GM18507 (cell line): ENCODE data around the gene INHBE.

ENCODE experiments used
- DNase-seq: peaks from one replicate; pipeline ENCODE4 v3.0.0; 2011; ENCODE audit warnings: low read depth; ENCODE audit not compliant: insufficient read length; ENCODE audit errors: extremely low spot score
- FAIRE-seq: peaks from 2 replicates; lab custom pipeline; 2011; peaks lifted over from hg19 to GRCh38; lab: Jason Lieb, UNC

Gene INHBE

DNA sequence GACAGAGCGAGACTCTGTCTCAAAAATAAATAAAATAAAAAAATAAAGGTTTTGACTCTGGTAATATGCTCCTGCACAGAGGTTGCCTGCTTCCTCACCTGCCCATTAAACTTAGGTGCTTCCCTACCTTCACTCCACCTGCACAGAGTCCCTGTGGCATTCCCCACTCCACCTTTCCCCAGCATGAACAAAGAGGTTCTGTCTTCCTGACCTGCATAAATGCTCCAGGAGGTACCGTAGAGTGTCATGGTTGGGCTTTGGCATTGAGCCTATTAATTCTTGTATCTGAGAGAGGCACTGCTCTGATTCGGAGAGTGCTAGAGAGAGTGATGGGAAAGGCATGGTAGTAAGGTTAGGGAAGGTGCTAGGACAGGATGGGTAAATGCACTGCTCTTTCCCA, 18.3 kb downstream of the INHBE start:
- no peak for FAIRE-seq
- no peak for DNase-seq

DNA sequence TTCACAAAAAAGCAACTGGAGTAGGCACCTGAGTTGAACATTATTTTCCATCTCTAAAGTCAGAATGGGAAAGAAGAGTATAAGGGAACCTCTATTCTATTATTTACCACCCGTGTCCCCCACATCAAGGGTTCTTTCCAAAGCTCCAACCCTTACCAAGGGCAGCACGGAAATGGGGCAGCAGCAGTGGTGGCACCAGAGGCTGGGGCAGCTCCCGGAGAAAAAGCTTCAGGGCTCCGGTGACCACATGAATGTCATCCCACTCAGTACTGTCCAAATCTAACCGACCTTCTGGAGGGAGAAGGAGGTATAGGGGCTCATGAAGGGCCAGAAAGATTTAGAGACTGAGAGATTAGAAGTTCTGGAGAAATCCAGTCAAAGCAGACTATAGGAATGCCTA, 18.8 kb downstream of the INHBE start:
- DNase-seq, result no peak

DNA sequence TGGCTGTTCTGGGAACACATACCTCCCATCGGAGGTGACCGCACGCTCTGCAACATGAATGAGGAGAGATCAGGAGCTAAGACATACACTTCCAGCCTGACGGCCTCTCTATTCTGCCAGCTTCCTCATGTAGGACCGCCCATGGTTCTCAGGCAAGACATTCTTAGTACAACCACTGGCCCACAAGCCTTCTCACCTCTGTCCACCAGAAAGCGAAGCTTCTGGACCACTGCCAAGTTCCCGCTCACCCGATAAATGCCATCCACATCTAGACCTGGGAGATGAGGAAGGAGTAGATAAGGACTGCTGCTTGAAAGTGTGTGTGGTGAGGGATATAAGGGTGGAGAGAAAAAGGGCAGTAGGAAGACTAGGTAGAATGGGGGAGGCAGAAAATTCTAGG, 19.3 kb downstream of the INHBE start:
- FAIRE-seq (no peak), DNase-seq (no peak)

More for the DNA sequence above, 18.8 kb downstream of the INHBE start:
- FAIRE-seq, result no peak

DNA sequence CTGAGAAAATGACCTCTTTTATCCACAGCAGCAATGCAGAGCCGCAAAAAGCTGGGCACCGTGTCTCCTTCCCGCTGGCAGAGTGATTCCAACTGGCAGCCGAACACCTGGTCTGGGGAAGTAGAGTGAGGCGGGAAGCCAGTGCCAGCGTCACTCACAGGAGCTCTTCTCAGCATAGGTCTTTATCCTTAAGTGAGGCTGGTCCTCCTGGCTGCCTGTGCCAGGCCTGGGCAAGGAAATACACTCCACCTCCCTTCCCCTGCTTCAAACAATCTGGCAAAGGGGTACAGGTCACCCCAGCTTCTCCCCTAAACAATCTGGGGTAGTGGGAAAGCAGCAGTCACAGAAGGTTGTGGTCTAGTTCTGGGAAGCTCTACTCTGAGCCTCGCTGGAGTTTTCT, 19.8 kb downstream of the INHBE start:
- no peak for FAIRE-seq
- DNase-seq, result no peak

GRCh38 chr12:57475271-57476161, 20.4 kb downstream of the INHBE start:
- DNase-seq, result no peak
- no peak for FAIRE-seq

DNA sequence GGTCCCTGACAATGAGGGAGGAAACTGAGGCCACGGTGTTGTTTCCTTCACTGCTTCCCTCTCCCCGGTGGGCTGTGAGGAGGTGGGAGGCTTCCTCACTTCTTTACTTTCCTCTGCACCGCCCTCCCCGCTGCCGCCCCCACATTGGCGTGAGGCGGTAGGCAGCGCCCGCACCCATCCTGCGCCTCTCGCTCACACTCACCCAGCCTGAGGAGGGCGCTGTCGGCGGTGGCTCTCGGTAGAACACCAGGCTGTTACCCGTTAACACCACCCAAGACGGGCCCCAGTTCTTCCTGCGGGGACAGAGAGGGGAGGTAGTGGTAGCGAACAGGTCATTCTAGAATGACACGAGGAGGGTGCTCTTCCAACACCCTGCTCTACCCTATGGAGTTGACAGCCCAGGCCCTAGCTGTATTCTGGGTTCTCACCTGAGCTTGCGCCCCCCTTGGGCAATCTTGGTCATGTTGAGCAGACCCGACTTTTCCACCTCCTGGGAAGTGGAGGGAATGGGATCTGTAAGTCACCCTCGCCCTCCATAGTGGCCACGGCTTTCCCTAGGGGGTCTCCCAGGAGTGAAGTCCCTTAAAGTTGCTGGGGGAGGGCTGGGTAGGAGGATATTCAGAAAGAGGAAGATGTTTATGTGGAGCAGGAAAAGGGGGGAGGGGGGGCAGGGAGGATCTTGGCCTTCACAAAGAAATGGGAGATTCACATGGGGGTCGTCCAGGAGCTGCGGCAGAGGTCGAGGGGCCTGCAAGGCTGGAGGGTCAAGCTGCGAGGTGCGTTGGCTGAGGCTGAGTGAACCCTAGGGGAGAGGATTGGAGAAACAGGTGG, 21.3 kb downstream of the INHBE start:
- FAIRE-seq, result peak; percentile 72
- DNase-seq, result no peak

DNA sequence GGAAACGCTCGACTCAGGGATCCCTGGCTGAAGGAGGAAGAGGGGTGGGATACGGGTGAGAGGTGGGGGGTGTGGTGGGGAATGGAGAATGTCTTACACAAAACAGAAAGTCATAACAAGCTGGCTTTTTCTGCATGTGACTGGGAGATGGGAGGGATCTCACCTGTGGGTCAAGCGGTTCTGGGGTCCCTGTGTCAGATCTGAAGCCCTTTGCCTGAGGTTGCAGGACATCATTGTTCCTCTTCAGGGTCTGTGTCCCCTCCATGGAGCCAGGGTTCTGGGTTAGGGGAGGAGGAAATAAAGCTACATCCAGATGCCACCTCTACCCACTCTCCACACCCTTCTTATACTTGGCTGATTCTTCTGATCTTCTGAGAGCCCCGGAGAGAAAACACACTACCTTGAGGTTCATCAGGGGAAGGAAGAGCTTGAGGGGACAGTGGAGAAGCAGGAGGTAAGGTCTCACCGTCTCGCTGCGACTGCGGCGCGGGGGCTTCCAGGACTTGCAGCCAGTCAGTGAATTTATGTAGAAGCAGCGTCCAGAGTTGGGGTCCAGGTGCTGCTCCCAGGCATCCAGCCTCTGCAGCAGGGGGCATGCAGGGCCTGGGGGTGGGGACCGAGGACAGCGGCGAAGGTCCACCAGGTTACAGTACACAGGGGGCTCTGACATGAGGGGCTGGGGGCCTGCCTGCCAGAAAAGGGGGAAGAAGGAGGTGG, 22.0 kb downstream of the INHBE start:
- DNase-seq, result no peak
- peak; percentile 64 for FAIRE-seq

DNA sequence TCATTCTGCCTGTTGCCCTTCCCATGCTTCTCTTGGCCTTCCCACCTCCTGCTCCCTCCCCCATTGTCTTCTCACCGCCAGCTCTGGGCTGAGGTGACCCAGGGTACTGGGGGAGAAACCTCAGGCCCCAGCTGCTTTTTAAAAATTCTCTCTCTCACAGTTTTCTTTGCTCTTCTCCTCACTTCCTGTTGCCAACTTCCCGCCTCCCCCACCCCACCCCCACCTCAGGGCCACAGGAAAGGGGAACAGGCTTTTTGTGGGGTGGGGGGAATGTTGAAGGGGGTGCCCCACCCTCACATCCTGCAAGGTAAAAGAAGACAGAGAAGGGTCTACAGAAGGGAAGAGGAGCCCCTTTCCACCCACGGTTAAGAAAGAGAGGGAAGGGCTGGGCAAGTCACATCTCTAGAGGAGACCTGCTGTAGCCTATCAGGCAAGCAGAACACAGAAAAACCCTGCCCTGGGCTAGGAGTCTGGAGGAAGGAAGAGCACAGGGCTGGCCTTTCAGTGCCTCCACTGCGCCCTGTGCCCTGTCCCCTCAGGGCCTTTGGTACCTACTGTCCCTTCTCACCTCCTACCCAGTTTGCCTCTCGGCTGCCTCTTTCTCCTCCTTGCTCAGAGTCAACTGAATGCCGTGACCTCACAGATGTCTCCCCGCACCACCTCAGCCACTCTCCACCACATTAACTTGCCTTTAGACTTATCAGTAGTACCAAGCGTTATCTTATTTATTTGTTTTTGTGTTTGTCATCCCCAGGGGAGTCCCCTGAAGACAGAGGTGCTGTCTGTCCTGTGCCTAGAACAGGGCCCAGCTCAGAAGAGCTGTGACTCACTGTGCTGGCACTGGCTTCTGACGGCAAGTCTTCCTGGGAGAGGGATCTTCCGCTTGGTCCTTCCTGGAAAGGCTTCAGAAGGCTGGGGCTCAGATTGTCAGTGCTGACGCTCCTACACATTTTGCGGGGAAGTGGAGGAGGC, 22.9 kb downstream of the INHBE start:
- DNase-seq (no peak), FAIRE-seq (peak; percentile 94)

DNA sequence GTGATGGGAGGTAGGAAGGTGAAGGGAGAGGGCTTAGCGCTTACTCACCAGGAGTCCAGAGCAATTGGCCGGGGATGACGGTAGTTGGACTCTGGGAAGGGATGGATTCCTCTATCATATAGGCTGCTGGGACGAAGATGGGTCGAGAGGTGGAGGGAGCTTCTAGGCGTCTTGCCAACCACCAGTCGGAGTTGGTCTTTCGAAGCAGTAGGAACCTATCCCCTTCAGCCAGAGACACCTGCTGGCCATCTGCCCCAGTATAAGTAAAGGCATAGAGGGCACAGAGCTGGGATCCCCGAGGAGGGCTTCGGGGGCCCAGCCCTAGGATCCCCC, 23.9 kb downstream of the INHBE start:
- FAIRE-seq, result peak; percentile 38

GRCh38 chr12:57479376-57480115, 24.4 kb downstream of the INHBE start, which contains the start of gene ARHGAP9:
Gene ARHGAP9 (minus strand): TSS chr12:57479866. CDS start chr12:57479406, 460 bp downstream.
- FAIRE-seq (peak; percentile 91), DNase-seq (no peak)

More for the DNA sequence above, 23.9 kb downstream of the INHBE start:
- no peak for DNase-seq

- FAIRE-seq (no peak), DNase-seq (no peak)
These were observed 26.6 kb downstream of the INHBE start for GRCh38 chr12:57481671-57482070.

GRCh38 chr12:57483466-57483865, 28.4 kb downstream of the INHBE start:
- no peak for FAIRE-seq
- DNase-seq, result no peak

DNA sequence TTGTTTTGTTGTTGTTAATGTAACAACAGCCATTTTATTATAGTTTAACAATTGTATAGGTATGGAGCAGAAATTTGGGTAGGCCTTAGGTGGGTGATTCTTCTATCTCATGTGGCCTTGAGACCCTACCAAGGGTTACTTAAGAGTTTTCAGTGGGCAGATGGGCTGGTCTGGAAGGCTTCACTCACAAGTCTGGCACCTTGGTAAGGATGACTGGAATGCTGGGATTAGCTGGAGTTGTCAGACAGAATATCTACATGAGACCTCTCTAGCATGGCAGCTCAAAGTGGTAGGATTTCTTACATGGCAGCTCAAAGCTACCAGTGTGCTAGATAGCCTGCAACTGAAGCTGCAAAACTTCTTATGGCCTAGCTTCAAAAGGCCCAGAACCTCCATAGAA, 30.6 kb downstream of the INHBE start:
- FAIRE-seq (no peak), DNase-seq (no peak)

DNA sequence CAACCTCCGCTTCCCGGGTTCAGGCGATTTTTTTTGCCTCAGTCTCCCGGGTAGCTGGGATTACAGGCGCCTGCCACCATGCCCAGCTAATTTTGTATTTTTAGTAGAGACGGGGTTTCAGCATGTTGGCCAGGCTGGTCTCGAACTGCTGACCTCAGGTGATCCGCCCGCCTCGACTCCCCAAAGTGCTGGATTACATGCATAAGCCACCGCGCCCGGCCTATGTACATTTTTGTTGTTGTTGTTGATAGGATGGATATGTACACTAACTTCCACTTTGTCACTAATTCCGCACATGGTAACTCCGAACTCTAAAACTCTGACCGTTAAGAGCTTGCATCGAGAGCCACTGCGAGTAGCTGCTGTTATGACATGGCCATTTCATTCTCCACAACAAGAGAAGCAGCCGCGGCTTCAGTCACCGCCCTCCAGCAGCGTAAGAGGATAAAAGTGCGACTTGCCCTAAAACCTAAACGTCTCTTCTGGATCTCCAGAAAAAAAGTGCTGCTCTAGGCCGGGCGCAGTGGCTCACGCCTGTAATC, 32.0 kb downstream of the INHBE start:
- no peak for DNase-seq
- no peak for FAIRE-seq

GRCh38 chr12:57487597-57488401, 32.7 kb downstream of the INHBE start, which contains the start of gene MARS1:
Gene MARS1 (plus strand): TSS chr12:57488068. CDS start chr12:57488091, 23 bp downstream.
- FAIRE-seq, result peak; percentile 96
- peak; percentile 87 for DNase-seq

- DNase-seq, result no peak
- FAIRE-seq, result peak; percentile 5
These were observed 33.5 kb downstream of the INHBE start for GRCh38 chr12:57488402-57489156.
